GM19328 (cell line): ENCODE measurements around the gene TYK2.
A peak's percentile ranks its signal among the peaks of the same experiment; 100 is the strongest.

Source experiments
- ATAC-seq: cut with Tn5 transposase; IDR thresholded peaks from one replicate; pipeline ENCODE4 v1.9.1; 2021; ENCODE audit warnings: mild to moderate bottlenecking, moderate library complexity; ENCODE audit not compliant: unreplicated experiment

The TYK2 gene

GRCh38 chr19:10335352-10335985 is 44.9 kb downstream of the TYK2 start:
- no peak for ATAC-seq

- ATAC-seq = no peak
Observed at GRCh38 chr19:10334588-10335351, 45.6 kb downstream of the TYK2 start.

- ATAC-seq = peak; percentile 8
Observed at GRCh38 chr19:10333758-10334587, 46.4 kb downstream of the TYK2 start.

- peak; percentile 83 for ATAC-seq
Observed at GRCh38 chr19:10332965-10333757, 47.2 kb downstream of the TYK2 start, which contains the start of gene RAVER1. TSS of gene RAVER1 (minus strand) at chr19:10333529. CDS start at chr19:10333507, 22 bp downstream.

- no peak for ATAC-seq
Observed at GRCh38 chr19:10332158-10332964, 48.0 kb downstream of the TYK2 start.

- ATAC-seq = no peak
Observed at GRCh38 chr19:10329555-10329954, 50.8 kb downstream of the TYK2 start.

- ATAC-seq = no peak
Observed at GRCh38 chr19:10328558-10329429, 51.6 kb downstream of the TYK2 start.

GRCh38 chr19:10327793-10328192 is 52.6 kb downstream of the TYK2 start:
- ATAC-seq = no peak

GRCh38 chr19:10325732-10326131 is 54.6 kb downstream of the TYK2 start:
- no peak for ATAC-seq

GRCh38 chr19:10321874-10322835 is 58.2 kb downstream of the TYK2 start:
- no peak for ATAC-seq

GRCh38 chr19:10321417-10321797 is 59.0 kb downstream of the TYK2 start:
- no peak for ATAC-seq

GRCh38 chr19:10320602-10321416 is 59.6 kb downstream of the TYK2 start:
- ATAC-seq = no peak

GRCh38 chr19:10318807-10319682 is 61.3 kb downstream of the TYK2 start:
- ATAC-seq = no peak

- ATAC-seq = no peak
Observed at GRCh38 chr19:10317857-10318462, 62.4 kb downstream of the TYK2 start.

- ATAC-seq = no peak
Observed at GRCh38 chr19:10317045-10317856, 63.1 kb downstream of the TYK2 start.
